Gastrocnemius medialis (tissue), 4 donors: ENCODE results near the gene MYRF. TPM values are rescaled to one million over a fixed set of nuclear protein-coding genes. Genes with fewer than 3 reads are reported as not detected.

Experiments
- ATAC-seq, 2 donors: fragments of 150-250 bp; one replicate each; pipeline ENCODE4 v1.9.1; 2016
- DNase-seq, 2 donors: peaks; one replicate each; pipeline ENCODE4 v3.0.0-alpha.2; 2019
- H3K27ac ChIP-seq, 4 donors: fragments of 200-600 bp; sonication (generic); 1 replicate in 1 of 4; 2 replicates in 3 of 4; pipeline ENCODE4 v1.5.1; 2016 to 2018; ENCODE audit warnings: mild to moderate bottlenecking in 2 of 4, moderate library complexity in 1 of 4
- H3K27me3 ChIP-seq, 3 donors: fragments of 200-600 bp; sonication (generic) in 2 of 3; 1 replicate in 1 of 3; 2 replicates in 2 of 3; pipeline versions ENCODE4 v1.5.1 to v1.6.0; 2016 to 2019; ENCODE audit warnings: mild to moderate bottlenecking in 1 of 3, moderate library complexity in 1 of 3
- H3K36me3 ChIP-seq, 2 donors: fragments of 200-600 bp; sonication (generic) in 1 of 2; one replicate each; pipeline ENCODE4 v1.5.1; 2017 to 2018
- H3K4me1 ChIP-seq, 2 donors: fragments of 200-600 bp; sonication (generic) in 1 of 2; one replicate each; pipeline ENCODE4 v1.5.1; 2016 to 2017; ENCODE audit warnings: mild to moderate bottlenecking in 2 of 2
- H3K4me3 ChIP-seq, 4 donors: fragments of 200-600 bp; sonication (generic) in 3 of 4; 1 replicate in 1 of 4; 2 replicates in 3 of 4; pipeline ENCODE4 v1.5.1; 2016 to 2019; ENCODE audit warnings: mild to moderate bottlenecking in 2 of 4
- H3K9me3 ChIP-seq, 3 donors: fragments of 200-600 bp; sonication (generic) in 2 of 3; 1 replicate in 1 of 3; 2 replicates in 2 of 3; pipeline ENCODE4 v1.5.1; 2016 to 2019
- CTCF ChIP-seq, 5 experiments: fragments of 450-650 bp in 3 of 5; fragments of 200-600 bp in 2 of 5; sonication (generic) in 2 of 5; IDR thresholded peaks in 4 of 5; conservative IDR thresholded peaks in 1 of 5; 1 replicate in 4 of 5; 2 replicates in 1 of 5; pipeline ENCODE4 v1.5.1; 2016 to 2019; ENCODE audit warnings: antibody characterized with exemption in 5 of 5, mild to moderate bottlenecking in 3 of 5, moderate library complexity in 3 of 5
- POLR2A ChIP-seq, 2 donors: fragments of 450-650 bp; IDR thresholded peaks; one replicate each; pipeline ENCODE4 v1.6.1; 2017; ENCODE audit warnings: antibody characterized with exemption in 2 of 2, mild to moderate bottlenecking in 2 of 2, moderate library complexity in 2 of 2
- in situ Hi-C, 4 donors: fragments of 200-750 bp; cut with MboI; loops; one replicate each; pipeline versions ENCODE4 v1.15.0 to v1.8.0; 2017; ENCODE audit warnings: low sequenced_read_pairs in 4 of 4
- intact Hi-C: fragments of 100-400 bp; cut with DNase I; formaldehyde crosslinking; loops from one replicate; pipeline ENCODE4 v1.15.1; 2023; ENCODE audit warnings: low total_unique reads
- total RNA-seq, 4 donors: library from RNA; depleted of rRNA; stranded (reverse); fragments of >200 nt; gene quantifications; one replicate each; pipeline versions ENCODE4 v1.1.0 to v1.2.3, GENCODE V29; 2016

Gene MYRF
- total RNA-seq, 4 donors from 2014 or later, result 0.07 TPM; not detected in 3

GRCh38 chr11:61782299-61782698, 29.9 kb downstream of the MYRF start:
- no peaks in the 10 kb centered on the region for H3K9me3 ChIP-seq
- in situ Hi-C loops, result loop anchor here in 1 of 4 donors (25.0 kb wide), 1 partner anchor 530 kb away; no protein-coding TSS in a partner anchor
- peaks cover 0 to 15% of the 10 kb centered on the region in 2 donors for H3K36me3 ChIP-seq

GRCh38 chr11:61782841-61783240, 30.4 kb downstream of the MYRF start:
- Histone ChIP-seq H3K4me1 (no peaks in the 10 kb centered on the region), H3K27ac (no peak overlapping the region), H3K27me3 (no peaks in the 10 kb centered on the region), H3K9me3 (no peaks in the 10 kb centered on the region), H3K36me3 (peaks cover 0 to 20% of the 10 kb centered on the region in 2 donors), H3K4me3 (no peak overlapping the region)
- TF ChIP-seq POLR2A (IDR thresholded peaks at IDR 0.05) (no peak), CTCF (IDR thresholded peaks at IDR 0.05 in 4 of 5, conservative IDR thresholded peaks at IDR 0.05 in 1 of 5) (no peak)
- DNase-seq (no peak), ATAC-seq (no peak)
- in situ Hi-C loops, result loop anchor here in 1 of 4 donors (25.0 kb wide), 1 partner anchor 529 kb away; no protein-coding TSS in a partner anchor
- intact Hi-C loops, result no loop called here

More at GRCh38 chr11:61782299-61782698, 29.9 kb downstream of the MYRF start:
- Histone ChIP-seq H3K4me3 (no peak overlapping the region), H3K4me1 (peaks cover 0 to 5% of the 10 kb centered on the region in 2 donors), H3K27ac (no peak overlapping the region), H3K27me3 (no peaks in the 10 kb centered on the region)
- intact Hi-C loops, result no loop called here
- no peak for DNase-seq
- ATAC-seq, result no peak
- TF ChIP-seq POLR2A (IDR thresholded peaks at IDR 0.05) (no peak), CTCF (IDR thresholded peaks at IDR 0.05 in 4 of 5, conservative IDR thresholded peaks at IDR 0.05 in 1 of 5) (no peak)

- DNase-seq, result no peak
- intact Hi-C loops, result no loop called here
- H3K4me3 ChIP-seq, result no peak overlapping the region
- no peaks in the 10 kb centered on the region for H3K27me3 ChIP-seq
- no peak for ATAC-seq
- no peak overlapping the region for H3K27ac ChIP-seq
- TF ChIP-seq POLR2A (IDR thresholded peaks at IDR 0.05) (no peak), CTCF (IDR thresholded peaks at IDR 0.05 in 4 of 5, conservative IDR thresholded peaks at IDR 0.05 in 1 of 5) (no peak)
- no peaks in the 10 kb centered on the region for H3K4me1 ChIP-seq
- H3K36me3 ChIP-seq, result peaks cover 0 to 31% of the 10 kb centered on the region in 2 donors
- no peaks in the 10 kb centered on the region for H3K9me3 ChIP-seq
- in situ Hi-C loops, result loop anchor here in 1 of 4 donors (25.0 kb wide), 1 partner anchor 528 kb away; no protein-coding TSS in a partner anchor
Measured at GRCh38 chr11:61783717-61784505, 31.5 kb downstream of the MYRF start.

- Histone ChIP-seq H3K36me3 (peaks cover 0 to 37% of the 10 kb centered on the region in 2 donors), H3K27ac (no peak overlapping the region), H3K9me3 (no peaks in the 10 kb centered on the region), H3K4me1 (no peaks in the 10 kb centered on the region), H3K27me3 (no peaks in the 10 kb centered on the region), H3K4me3 (no peak overlapping the region)
- DNase-seq (no peak), ATAC-seq (no peak)
- TF ChIP-seq POLR2A (IDR thresholded peaks at IDR 0.05), result no peak
- TF ChIP-seq CTCF (IDR thresholded peaks at IDR 0.05 in 4 of 5, conservative IDR thresholded peaks at IDR 0.05 in 1 of 5), result no peak
- intact Hi-C loops, result no loop called here
- in situ Hi-C loops, result loop anchor here in 1 of 4 donors (25.0 kb wide), 1 partner anchor 528 kb away; no protein-coding TSS in a partner anchor
Measured at GRCh38 chr11:61784506-61784805, 32.0 kb downstream of the MYRF start.
